ENCODE measurements around the gene LCK. TPM values are rescaled to one million over a fixed set of nuclear protein-coding genes. Genes with fewer than 3 reads are reported as not detected.
A peak's percentile ranks its signal among the peaks of the same experiment; 100 is the strongest.

Gene LCK
- total RNA-seq, result 100 to 1,000 TPM in 1 of 2 donors, 10 to 100 TPM in 1; 66.4 to 140 TPM

- Mint-ChIP-seq H3K9me3 (no peaks in the 10 kb centered on the region), H3K36me3 (peaks cover 4% of the 10 kb centered on the region), H3K27me3 (no peaks in the 10 kb centered on the region), H3K4me1 (ENCODE audit: low read depth in 2 of 2) (peaks cover 51 to 57% of the 10 kb centered on the region in 2 donors), H3K27ac (peak within 1 kb of the TSS; percentile 91 to 98), H3K4me3 (peak within 1 kb of the TSS; percentile 98)
- DNase-seq (ENCODE audit: low spot score) (peak; percentile 83), ATAC-seq (peak; percentile 68 to 69)
Observed at GRCh38 chr1:32250893-32251716, at the start of gene LCK. TSS of gene LCK (plus strand) at chr1:32251265. CDS start at chr1:32274330, 23,065 bp downstream.

GRCh38 chr1:32204943-32205361 lies 46.1 kb upstream of the LCK start:
- ATAC-seq (no peak), DNase-seq (ENCODE audit: low spot score) (no peak)
- Mint-ChIP-seq H3K9me3 (no peaks in the 10 kb centered on the region), H3K4me3 (peak overlapping the region; percentile 91), H3K4me1 (ENCODE audit: low read depth in 2 of 2) (peaks cover 29 to 34% of the 10 kb centered on the region in 2 donors), H3K27ac (no peak overlapping the region), H3K27me3 (no peaks in the 10 kb centered on the region), H3K36me3 (no peaks in the 10 kb centered on the region)

GRCh38 chr1:32205401-32206370 lies 45.4 kb upstream of the LCK start, which contains the start of gene IQCC:
TSS of gene IQCC (plus strand) at chr1:32205671. CDS start at chr1:32205682, 11 bp downstream.
- Mint-ChIP-seq H3K27ac (peak within 1 kb of the TSS; percentile 72 to 79), H3K27me3 (no peaks in the 10 kb centered on the region), H3K36me3 (no peaks in the 10 kb centered on the region), H3K9me3 (no peaks in the 10 kb centered on the region), H3K4me1 (ENCODE audit: low read depth in 2 of 2) (peaks cover 23 to 29% of the 10 kb centered on the region in 2 donors), H3K4me3 (peak within 1 kb of the TSS; percentile 91)
- peak; percentile 83 to 87 for ATAC-seq
- peak; percentile 89 for DNase-seq (ENCODE audit: low spot score)

- Mint-ChIP-seq H3K9me3 (no peaks in the 10 kb centered on the region), H3K4me3 (no peak overlapping the region), H3K27me3 (no peaks in the 10 kb centered on the region), H3K36me3 (no peaks in the 10 kb centered on the region), H3K4me1 (ENCODE audit: low read depth in 2 of 2) (peaks cover 7 to 13% of the 10 kb centered on the region in 2 donors), H3K27ac (no peak overlapping the region)
- no peak for DNase-seq (ENCODE audit: low spot score)
- no peak for ATAC-seq
Observed at GRCh38 chr1:32208469-32208868, 42.6 kb upstream of the LCK start.

- Mint-ChIP-seq H3K9me3 (no peaks in the 10 kb centered on the region), H3K36me3 (no peaks in the 10 kb centered on the region), H3K4me1 (ENCODE audit: low read depth in 2 of 2) (peaks cover 7 to 10% of the 10 kb centered on the region in 2 donors), H3K4me3 (no peak within 1 kb of the TSS), H3K27ac (no peak within 1 kb of the TSS), H3K27me3 (no peaks in the 10 kb centered on the region)
- ATAC-seq, result no peak
- no peak for DNase-seq (ENCODE audit: low spot score)
Observed at GRCh38 chr1:32208891-32209328, 42.2 kb upstream of the LCK start, which contains the start of gene DCDC2B. TSS of gene DCDC2B (plus strand) at chr1:32209089. CDS start at chr1:32209094, 5 bp downstream.

GRCh38 chr1:32215629-32216480 lies 35.2 kb upstream of the LCK start:
- no peak overlapping the region for H3K4me3 Mint-ChIP-seq
- H3K27ac Mint-ChIP-seq, result no peak overlapping the region
- no peaks in the 10 kb centered on the region for H3K36me3 Mint-ChIP-seq
- DNase-seq (ENCODE audit: low spot score) (no peak), ATAC-seq (peak; percentile 70 to 83)
- H3K9me3 Mint-ChIP-seq, result no peaks in the 10 kb centered on the region
- peaks cover 3 to 5% of the 10 kb centered on the region in 2 donors for H3K4me1 Mint-ChIP-seq (ENCODE audit: low read depth in 2 of 2)
- H3K27me3 Mint-ChIP-seq, result no peaks in the 10 kb centered on the region

- no peak for DNase-seq (ENCODE audit: low spot score)
- Mint-ChIP-seq H3K9me3 (no peaks in the 10 kb centered on the region), H3K27me3 (no peaks in the 10 kb centered on the region), H3K4me3 (no peak overlapping the region), H3K4me1 (ENCODE audit: low read depth in 2 of 2) (peaks cover 7 to 10% of the 10 kb centered on the region in 2 donors), H3K27ac (no peak overlapping the region), H3K36me3 (no peaks in the 10 kb centered on the region)
- no peak for ATAC-seq
Observed at GRCh38 chr1:32216566-32216965, 34.5 kb upstream of the LCK start.

- Mint-ChIP-seq H3K27ac (no peak overlapping the region), H3K9me3 (no peaks in the 10 kb centered on the region), H3K27me3 (no peaks in the 10 kb centered on the region), H3K4me3 (no peak overlapping the region), H3K4me1 (ENCODE audit: low read depth in 2 of 2) (peaks cover 15 to 21% of the 10 kb centered on the region in 2 donors), H3K36me3 (no peaks in the 10 kb centered on the region)
- no peak for ATAC-seq
- DNase-seq (ENCODE audit: low spot score), result no peak
Observed at GRCh38 chr1:32219022-32219421, 32.0 kb upstream of the LCK start.

- Mint-ChIP-seq H3K4me3 (peak overlapping the region; percentile 90), H3K36me3 (peaks cover 4% of the 10 kb centered on the region), H3K27ac (peak overlapping the region; percentile 86 to 95), H3K9me3 (no peaks in the 10 kb centered on the region), H3K4me1 (ENCODE audit: low read depth in 2 of 2) (peaks cover 20 to 25% of the 10 kb centered on the region in 2 donors), H3K27me3 (no peaks in the 10 kb centered on the region)
- ATAC-seq, result no peak
- no peak for DNase-seq (ENCODE audit: low spot score)
Observed at GRCh38 chr1:32220746-32221580, 30.1 kb upstream of the LCK start.

- H3K27ac Mint-ChIP-seq, result peak overlapping the region; percentile 86 to 95
- H3K9me3 Mint-ChIP-seq, result no peaks in the 10 kb centered on the region
- H3K4me1 Mint-ChIP-seq (ENCODE audit: low read depth in 2 of 2), result peaks cover 20 to 25% of the 10 kb centered on the region in 2 donors
- peak overlapping the region; percentile 90 for H3K4me3 Mint-ChIP-seq
- no peaks in the 10 kb centered on the region for H3K27me3 Mint-ChIP-seq
- peaks cover 4% of the 10 kb centered on the region for H3K36me3 Mint-ChIP-seq
- DNase-seq (ENCODE audit: low spot score) (no peak), ATAC-seq (no peak)
Observed at GRCh38 chr1:32221581-32221979, 29.5 kb upstream of the LCK start.

- DNase-seq (ENCODE audit: low spot score) (peak; percentile 93), ATAC-seq (peak; percentile 95 to 97)
- Mint-ChIP-seq H3K4me1 (ENCODE audit: low read depth in 2 of 2) (peaks cover 20 to 25% of the 10 kb centered on the region in 2 donors), H3K27ac (peak within 1 kb of the TSS; percentile 86 to 95), H3K27me3 (no peaks in the 10 kb centered on the region), H3K36me3 (peaks cover 4% of the 10 kb centered on the region), H3K9me3 (no peaks in the 10 kb centered on the region), H3K4me3 (peak within 1 kb of the TSS; percentile 90)
Observed at GRCh38 chr1:32221980-32222755, 28.9 kb upstream of the LCK start, which contains the start of the genes EIF3I and TMEM234. TSS of gene EIF3I (plus strand) at chr1:32222407. CDS start at chr1:32222442, 35 bp downstream. TSS of gene TMEM234 (minus strand) at chr1:32222353. CDS start at chr1:32222322, 31 bp downstream.
